SU-DHL-6 (cell line): ENCODE data around the gene ANO7.

Source experiments
- EZH2phosphoT487 ChIP-seq: fragments of 200-600 bp; sonication (generic), shearing (Covaris generic); conservative IDR thresholded peaks from 2 replicates; pipeline ENCODE4 v1.6.1; 2018; ENCODE audit warnings: mild to moderate bottlenecking, antibody characterized with exemption, low read length, moderate library complexity, mixed read lengths
- TF ChIP-seq, protein P1 (sequence below): fragments of 200-600 bp; sonication (generic); IDR thresholded peaks from one replicate; pipeline ENCODE4 v1.5.1; 2017; ENCODE audit warnings: antibody characterized with exemption, mild to moderate bottlenecking, low read length, moderate library complexity; ENCODE audit not compliant: insufficient read depth, poor library complexity, severe bottlenecking

DNA sequence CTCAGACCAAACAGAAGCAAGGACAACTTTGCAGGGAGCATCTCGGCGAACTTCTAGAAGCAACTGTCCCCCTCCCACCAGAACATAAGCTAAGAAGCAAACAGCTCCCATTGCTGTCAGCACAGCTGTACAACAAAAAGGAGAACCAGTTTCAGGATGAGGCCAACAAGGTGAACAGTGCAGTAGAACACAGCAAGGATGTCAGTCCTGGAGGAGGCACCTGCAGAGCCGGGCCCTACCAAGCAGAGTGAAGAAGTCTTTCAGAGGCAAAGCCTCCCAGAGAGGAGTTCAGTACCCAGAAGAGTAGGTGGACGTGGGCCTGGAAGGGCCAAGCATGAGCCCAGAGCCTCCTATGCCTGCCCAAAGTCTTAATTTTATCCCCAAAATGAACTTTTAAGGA lies 40.2 kb upstream of the ANO7 start:
- TF ChIP-seq, protein P1, sequence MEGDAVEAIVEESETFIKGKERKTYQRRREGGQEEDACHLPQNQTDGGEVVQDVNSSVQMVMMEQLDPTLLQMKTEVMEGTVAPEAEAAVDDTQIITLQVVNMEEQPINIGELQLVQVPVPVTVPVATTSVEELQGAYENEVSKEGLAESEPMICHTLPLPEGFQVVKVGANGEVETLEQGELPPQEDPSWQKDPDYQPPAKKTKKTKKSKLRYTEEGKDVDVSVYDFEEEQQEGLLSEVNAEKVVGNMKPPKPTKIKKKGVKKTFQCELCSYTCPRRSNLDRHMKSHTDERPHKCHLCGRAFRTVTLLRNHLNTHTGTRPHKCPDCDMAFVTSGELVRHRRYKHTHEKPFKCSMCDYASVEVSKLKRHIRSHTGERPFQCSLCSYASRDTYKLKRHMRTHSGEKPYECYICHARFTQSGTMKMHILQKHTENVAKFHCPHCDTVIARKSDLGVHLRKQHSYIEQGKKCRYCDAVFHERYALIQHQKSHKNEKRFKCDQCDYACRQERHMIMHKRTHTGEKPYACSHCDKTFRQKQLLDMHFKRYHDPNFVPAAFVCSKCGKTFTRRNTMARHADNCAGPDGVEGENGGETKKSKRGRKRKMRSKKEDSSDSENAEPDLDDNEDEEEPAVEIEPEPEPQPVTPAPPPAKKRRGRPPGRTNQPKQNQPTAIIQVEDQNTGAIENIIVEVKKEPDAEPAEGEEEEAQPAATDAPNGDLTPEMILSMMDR = no peak
- TF ChIP-seq EZH2phosphoT487 = no peak
